GM12864 (cell line): Measurements from ENCODE around the gene ABHD17B.

Source experiments
- DNase-seq: peaks from one replicate; pipeline ENCODE4 v3.0.0-alpha.2; 2011; ENCODE audit warnings: low read depth
- H3K4me3 ChIP-seq: 2 replicates; pipeline ENCODE4 v1.5.1; 2011; ENCODE audit warnings: mild to moderate bottlenecking, low read depth, low read length, control low read depth
- CTCF ChIP-seq: IDR thresholded peaks from 2 replicates; pipeline ENCODE4 v1.5.1; 2011; ENCODE audit warnings: low read depth, mild to moderate bottlenecking, moderate library complexity, low read length, control low read depth, inconsistent platforms; ENCODE audit errors: missing control alignments

Gene ABHD17B

GRCh38 chr9:71844808-71845207 is 66.2 kb downstream of the ABHD17B start:
- DNase-seq = no peak
- no peak overlapping the region for H3K4me3 ChIP-seq
- no peak for TF ChIP-seq CTCF

GRCh38 chr9:71839668-71840067 is 71.3 kb downstream of the ABHD17B start:
- no peak for DNase-seq
- H3K4me3 ChIP-seq = no peak overlapping the region
- TF ChIP-seq CTCF = no peak

GRCh38 chr9:71835596-71835995 is 75.4 kb downstream of the ABHD17B start:
- H3K4me3 ChIP-seq = no peak overlapping the region
- no peak for DNase-seq
- no peak for TF ChIP-seq CTCF

- TF ChIP-seq CTCF = no peak
- H3K4me3 ChIP-seq = no peak overlapping the region
- no peak for DNase-seq
These were observed 80.1 kb downstream of the ABHD17B start for GRCh38 chr9:71830929-71831328.

- TF ChIP-seq CTCF = no peak
- no peak overlapping the region for H3K4me3 ChIP-seq
These were observed 80.8 kb downstream of the ABHD17B start for GRCh38 chr9:71830153-71830552.

GRCh38 chr9:71826279-71826678 is 84.7 kb downstream of the ABHD17B start:
- H3K4me3 ChIP-seq = no peak overlapping the region
- DNase-seq = no peak
- TF ChIP-seq CTCF = no peak

More at GRCh38 chr9:71830153-71830552, 80.8 kb downstream of the ABHD17B start:
- DNase-seq = no peak

GRCh38 chr9:71824257-71824656 is 86.7 kb downstream of the ABHD17B start:
- no peak overlapping the region for H3K4me3 ChIP-seq
- DNase-seq = no peak
- no peak for TF ChIP-seq CTCF
